ENCODE results near the gene CFAP58. TPM values are rescaled to one million over a fixed set of nuclear protein-coding genes. Genes with fewer than 3 reads are reported as not detected.

The CFAP58 gene, protein sequence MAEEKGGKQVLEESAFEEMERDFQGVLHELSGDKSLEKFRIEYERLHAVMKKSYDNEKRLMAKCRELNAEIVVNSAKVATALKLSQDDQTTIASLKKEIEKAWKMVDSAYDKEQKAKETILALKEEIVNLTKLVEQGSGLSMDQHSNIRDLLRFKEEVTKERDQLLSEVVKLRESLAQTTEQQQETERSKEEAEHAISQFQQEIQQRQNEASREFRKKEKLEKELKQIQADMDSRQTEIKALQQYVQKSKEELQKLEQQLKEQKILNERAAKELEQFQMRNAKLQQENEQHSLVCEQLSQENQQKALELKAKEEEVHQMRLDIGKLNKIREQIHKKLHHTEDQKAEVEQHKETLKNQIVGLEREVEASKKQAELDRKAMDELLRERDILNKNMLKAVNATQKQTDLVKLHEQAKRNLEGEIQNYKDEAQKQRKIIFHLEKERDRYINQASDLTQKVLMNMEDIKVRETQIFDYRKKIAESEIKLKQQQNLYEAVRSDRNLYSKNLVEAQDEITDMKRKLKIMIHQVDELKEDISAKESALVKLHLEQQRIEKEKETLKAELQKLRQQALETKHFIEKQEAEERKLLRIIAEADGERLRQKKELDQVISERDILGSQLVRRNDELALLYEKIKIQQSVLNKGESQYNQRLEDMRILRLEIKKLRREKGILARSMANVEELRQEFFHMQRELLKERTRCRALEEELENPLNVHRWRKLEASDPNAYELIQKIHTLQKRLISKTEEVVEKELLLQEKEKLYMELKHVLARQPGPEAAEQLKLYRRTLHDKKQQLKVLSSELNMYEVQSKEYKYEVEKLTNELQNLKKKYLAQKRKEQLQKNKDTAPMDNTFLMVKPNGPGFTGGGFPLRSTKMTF
- 1.2 TPM for total RNA-seq

DNA sequence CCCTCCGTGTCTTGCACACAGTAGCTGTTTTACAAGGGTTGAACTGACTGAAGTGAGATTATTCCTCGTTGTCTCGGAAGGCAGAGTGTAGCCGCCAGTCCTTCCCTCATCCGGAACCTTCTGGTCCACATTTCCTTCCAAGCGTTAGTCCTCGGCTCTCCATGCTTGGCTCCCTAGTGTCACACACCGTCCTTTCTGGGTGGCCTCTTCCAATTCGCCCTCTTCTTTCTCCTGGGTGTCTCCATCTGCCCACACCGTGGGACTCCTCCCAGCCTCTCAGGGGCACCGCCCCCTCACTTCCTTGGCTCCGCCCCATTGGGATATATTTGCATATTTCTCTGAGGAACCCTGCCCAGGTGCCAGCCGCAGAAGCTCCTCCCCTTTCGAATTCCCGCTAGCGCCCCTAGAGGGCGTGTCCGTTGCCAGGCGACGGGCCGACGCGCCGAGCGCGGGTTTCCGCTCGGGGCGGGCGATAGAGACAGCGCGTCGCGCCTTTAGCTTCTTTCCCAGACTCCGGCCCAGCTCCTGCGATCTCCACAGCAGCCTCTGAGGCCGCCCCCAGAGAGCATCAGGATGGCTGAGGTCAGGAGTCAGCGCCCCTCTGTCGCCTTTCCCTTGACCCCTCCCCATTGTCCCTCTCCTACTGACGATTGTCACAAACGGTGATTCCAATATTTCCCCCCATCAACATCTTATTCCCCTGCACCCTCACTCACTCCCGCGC, at the start of gene CFAP58:
Gene CFAP58, plus strand, starts transcription at position 509 of the 724 bp plus-strand sequence. Its CDS starts 65 bp downstream, at position 574.
- FAIRE-seq (no peak), DNase-seq (ENCODE audit: low spot score in 2 of 2) (peak; percentile 58 to 75)

DNA sequence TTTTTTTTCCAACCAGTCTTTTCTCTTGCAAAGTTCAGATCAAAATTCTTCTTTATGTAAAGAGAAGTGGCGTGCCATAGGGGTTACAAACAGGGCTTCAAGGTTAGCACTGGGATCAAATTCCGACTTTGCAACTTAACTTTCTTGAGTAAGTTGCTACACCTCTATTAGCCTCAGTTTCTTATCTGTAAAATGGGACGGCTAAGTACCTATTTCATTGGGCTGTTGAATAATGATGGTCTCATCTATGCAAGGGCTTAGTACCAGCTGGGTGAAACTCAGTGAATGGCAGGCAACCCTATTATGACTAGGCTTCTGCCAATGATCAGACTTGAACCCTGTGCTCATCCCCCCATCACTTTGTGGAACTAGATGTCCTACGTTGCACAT, 49.3 kb upstream of the CFAP58 start:
- DNase-seq (ENCODE audit: low spot score in 2 of 2), result no peak
- FAIRE-seq, result no peak

DNA sequence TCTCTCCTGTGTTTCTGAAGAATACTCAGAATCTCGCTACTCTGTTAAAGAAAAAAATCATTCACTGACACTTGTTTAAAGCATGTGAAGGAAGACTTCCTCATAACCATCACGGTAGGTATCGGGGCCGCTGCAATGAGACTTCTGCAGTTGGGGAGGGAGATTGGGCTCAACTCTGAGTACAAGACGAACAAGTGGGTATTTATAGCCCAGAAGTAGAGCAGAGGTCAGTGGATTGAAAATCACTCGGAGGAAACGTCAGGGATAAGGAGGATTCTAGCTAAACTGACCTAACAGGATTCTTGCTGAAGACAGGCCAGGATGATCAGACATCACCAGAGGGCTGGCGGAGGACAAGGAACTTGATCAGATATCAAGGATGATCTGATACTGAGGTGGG, 48.7 kb upstream of the CFAP58 start:
- FAIRE-seq, result no peak

DNA sequence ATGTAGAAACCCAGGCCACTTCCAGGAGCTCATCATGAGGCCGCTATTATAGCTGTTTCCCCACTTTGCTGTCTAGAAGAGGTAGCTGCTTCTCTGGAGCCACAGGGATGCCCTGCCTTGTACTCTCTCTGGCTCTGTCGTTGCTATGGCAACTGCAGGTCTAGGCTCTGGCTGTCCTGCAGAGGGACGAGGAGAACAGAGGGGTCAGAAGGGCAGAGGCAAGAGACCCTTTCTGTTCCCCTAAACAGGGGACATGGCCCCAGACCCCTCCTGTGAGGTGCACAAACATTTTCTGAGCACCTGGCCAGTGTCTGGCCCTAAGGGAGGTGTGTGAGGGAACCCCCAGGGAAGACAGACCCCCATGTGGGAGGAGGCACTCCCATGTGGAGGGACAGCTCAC, 46.7 kb upstream of the CFAP58 start:
- DNase-seq (ENCODE audit: low spot score in 2 of 2), result no peak
- FAIRE-seq, result no peak

More for the DNA sequence above, 48.7 kb upstream of the CFAP58 start:
- DNase-seq (ENCODE audit: low spot score in 2 of 2), result no peak

DNA sequence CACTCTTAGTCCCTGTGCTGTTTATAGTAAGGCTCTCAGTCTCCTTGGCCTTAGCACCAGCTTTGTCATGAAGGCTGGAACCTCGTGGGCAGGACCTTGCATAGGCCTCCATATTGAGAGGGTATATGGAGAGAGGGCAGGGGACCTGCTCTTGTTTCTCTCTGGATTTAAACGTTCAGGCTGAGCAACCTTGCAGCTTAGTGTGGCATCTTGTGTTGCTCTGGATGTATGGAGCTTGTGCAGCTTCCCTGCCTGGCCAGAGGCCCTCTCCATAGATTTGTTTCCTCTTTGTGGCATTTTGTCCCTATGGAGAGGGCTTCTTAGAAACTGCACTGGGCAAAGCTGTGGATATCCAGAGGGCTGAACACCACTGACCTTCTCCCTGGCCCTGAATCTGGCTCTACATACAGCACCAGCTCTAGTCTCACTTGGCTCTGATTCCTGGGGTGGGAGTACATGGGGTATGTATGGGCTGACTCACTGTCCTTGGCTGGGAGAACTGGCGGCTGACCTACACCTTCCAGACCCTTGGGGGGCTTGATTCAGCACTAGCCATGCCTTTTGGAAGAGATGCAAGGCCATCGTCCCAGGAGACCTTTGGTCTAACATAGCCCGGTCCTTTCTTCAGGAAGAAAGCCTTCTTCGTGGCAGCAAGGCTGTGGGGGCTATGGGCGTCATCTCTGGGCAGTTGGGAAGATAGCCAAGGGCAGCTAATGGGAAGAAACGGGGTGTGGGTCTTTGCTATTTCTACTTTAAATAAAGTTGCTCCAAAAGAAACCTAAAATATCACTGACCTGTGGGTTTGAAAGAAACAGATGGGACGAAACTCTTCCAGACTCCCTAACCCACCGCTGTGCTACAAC, 45.8 kb upstream of the CFAP58 start:
- DNase-seq (ENCODE audit: low spot score in 2 of 2) (no peak), FAIRE-seq (no peak)

DNA sequence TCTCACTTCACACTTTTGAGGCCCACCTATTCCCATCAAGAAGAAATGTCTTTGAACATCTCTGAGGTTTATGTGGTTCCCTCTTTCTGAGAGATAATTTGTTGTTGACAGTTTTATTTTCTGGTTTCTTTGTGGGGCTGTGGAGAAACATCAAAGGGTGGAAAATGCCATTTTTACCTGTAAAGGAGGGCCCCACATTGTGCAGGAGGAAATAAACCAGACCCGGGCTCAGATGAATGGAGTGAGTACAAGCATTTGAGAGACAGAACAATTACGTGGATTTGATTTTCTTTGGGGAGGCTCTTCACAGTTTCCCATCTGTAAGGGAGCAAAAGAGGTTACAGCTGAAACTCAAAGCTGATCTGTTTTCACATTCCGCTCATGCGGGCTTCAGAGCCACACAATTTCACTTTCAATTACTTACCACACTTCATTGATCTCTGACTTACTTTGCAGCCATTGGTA, 45.2 kb upstream of the CFAP58 start:
- DNase-seq (ENCODE audit: low spot score in 2 of 2), result no peak
- no peak for FAIRE-seq

DNA sequence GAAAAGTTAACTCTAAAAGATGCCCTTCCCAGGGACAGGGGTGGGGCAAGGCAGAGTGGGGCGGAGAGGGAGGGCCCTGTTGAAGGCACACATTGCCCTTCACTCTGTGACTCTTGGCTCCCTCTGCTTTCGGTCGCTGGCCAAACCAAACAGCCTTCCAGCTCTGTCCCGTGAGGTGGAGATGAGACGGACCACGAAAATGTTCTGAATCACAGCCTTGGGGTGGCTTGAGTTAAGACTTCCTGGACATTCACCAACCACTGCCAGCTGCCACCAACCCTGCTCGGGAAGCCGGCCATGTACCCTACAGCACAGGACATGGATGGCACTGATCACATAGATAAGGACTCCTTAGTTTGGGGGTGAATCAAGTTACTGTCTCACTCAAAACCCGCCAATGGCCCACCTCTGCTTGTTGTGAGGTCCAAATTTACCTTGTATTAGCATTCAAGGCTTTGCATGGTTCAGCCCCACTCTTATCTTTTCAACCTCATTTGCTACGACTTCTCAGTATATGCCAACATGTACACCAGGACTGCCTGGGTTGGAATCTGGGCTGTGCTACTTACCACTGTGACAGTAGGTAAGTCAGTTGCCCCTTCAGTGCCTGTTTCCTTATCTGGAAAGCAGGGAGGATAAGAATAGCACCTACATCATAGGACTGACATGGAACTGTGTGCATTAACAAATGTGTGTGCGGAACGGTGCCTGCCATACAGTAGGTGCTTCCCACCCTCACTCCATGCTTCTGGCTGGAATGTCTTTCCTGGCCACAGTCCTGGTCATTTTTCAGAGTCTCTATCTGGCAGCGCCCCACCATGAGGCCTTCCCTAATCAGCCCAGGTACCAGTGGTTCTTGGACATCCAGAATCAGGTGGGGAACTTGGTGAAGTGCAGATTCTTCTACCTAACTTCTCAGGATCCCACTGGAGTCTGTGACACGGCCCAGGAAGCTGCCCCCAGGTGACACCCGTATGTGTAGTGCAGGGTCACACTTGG, 43.4 kb upstream of the CFAP58 start:
- FAIRE-seq (no peak), DNase-seq (ENCODE audit: low spot score in 2 of 2) (no peak)

DNA sequence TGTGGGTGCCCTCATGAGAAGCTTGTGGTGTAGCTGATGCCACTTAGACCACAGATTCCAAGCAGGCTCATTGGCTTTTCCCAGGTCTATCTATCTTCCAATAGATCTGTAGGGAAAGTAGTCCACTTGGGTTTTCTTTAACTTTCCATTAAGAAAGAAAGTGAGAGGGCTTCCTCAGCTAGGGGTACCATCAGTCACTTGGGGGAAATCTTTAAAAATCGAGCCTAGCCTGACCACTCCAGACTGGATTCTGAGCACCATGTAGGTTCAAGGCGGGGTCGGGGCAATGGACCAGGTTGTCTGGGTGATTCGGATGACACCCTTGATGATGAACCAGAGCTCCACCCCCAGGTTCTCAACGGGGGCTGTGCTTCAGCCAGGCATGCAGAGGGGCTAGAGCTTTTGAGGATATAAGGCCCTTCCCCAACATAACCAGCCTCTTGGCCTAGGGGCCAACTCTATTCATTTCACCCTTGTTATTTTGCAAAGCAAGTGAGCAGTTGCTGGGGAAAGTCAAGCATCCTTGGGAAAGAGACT, 42.4 kb upstream of the CFAP58 start:
- FAIRE-seq (no peak), DNase-seq (ENCODE audit: low spot score in 2 of 2) (no peak)

DNA sequence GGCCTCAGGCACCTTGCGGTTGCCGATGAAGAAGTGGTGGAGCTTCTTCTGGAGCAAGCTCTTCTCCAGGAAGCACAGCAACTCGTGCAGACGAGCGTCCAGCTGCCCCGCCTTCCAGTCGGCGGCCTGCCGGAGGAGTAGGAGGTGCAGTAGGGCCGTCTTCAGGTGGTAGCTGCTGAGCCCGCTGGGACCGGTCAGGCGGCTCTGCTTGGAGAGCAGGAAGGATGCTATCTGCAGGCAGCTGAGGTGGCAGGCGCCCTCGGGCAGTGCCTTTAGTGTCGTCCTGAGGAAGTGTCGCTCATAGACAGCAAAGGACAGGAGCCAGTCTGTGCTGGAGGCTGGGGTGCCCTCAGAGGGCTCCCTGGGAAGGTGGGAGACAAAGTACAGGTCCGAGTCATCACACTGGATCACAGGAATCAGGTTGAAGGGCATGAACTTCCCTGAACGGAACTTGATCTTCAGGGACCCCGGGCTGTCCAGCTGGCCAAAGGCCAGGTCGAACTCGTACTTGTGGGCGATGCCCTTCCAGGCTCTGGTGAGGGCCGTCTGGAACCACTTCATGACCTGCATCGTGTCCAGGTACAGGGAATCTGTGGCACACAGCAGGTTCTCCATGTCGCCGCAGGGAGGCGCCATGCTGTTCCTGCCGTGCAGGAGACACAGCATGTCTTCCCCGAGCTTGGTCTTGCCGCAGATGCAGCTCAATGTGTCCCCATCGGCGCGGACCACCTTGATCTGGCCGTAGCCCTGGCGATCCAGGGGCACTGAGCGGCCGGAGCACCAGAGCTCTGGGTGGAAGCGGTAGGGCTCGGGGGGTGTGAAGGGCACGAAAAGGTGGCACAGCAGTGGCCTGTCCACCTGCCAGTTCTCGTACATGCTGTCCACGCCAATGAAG, 38.8 kb upstream of the CFAP58 start:
- DNase-seq (ENCODE audit: low spot score in 2 of 2) (no peak), FAIRE-seq (no peak)

DNA sequence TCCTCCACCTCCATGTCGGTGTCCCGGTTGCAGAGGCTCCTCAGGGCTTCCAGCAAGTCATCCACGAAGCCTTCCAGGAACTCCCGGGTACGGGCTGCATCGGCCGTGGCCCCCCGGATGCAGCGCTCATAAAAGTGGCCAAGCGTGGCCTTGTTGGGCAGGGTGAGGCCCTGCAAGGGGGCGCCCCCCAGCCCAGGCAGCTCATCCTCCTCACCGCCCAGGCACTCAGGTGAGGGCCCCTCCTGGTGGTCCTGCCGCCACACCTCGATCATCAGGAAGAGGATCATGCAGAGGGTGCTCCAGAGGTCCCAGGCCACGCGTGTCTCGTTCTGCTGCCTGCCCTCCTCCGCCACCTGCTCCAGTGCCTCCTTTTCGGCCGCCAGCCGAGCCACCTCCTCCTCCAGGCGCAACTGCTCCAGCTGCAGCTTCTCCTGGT, 38.1 kb upstream of the CFAP58 start:
- DNase-seq (ENCODE audit: low spot score in 2 of 2), result no peak

DNA sequence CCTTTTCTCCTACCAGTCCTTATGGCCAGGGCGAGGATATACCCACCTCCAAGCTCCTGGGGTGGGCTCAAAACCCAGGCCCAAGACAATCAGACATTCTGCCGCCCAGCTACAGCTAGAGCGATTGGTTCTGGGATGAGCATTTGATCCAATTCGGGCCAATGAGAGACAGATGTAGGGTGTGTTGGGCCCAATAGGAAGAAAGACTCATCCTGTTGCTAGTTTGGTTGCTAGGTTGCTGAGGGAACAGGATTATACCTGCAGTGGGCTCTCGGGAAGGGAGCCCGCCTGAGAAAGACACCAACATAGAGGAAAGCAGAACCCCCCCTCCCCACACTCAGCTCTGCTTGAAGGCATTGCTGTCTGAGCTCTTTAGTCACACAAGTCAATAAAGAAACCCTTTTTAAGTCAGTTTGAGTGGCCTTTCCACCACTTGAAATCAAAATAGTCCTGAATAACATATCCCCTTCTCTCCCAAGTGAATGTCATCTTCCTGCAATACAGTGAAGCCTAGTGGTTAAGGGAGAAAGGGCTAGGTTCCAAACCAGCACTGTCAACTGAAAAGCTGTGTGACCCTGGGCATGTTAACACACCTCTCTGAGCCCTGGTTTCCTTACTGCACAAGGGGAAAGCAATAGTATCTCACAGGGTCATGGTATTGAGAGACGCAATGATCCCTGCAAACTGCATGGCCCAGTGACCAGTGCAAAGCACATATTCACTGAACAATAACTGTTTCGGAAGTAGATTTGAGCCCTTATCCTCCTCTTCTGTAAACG, 37.1 kb upstream of the CFAP58 start:
- FAIRE-seq, result no peak
- no peak for DNase-seq (ENCODE audit: low spot score in 2 of 2)

More for the DNA sequence above, 38.1 kb upstream of the CFAP58 start:
- FAIRE-seq, result no peak

DNA sequence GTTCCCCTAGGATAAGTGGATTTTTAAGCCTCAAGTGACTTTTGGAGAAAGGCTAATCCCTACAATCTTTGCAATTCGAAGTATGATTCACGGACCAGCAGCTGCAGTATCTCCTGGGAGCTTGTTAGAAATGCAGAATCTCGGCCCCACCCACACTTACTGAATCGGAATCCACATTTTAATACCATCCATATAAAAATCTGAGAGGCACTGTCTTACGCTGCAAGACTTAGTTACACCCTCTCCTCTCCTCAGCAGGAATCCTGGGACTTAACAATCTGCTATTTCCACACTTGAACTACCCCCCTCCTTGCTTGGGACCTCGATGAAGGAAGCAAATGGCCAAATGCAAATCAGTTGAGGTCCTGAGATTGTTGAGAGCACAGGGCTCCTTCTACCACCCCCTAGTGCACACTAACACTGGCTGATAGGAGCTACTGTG, 36.3 kb upstream of the CFAP58 start:
- no peak for FAIRE-seq

DNA sequence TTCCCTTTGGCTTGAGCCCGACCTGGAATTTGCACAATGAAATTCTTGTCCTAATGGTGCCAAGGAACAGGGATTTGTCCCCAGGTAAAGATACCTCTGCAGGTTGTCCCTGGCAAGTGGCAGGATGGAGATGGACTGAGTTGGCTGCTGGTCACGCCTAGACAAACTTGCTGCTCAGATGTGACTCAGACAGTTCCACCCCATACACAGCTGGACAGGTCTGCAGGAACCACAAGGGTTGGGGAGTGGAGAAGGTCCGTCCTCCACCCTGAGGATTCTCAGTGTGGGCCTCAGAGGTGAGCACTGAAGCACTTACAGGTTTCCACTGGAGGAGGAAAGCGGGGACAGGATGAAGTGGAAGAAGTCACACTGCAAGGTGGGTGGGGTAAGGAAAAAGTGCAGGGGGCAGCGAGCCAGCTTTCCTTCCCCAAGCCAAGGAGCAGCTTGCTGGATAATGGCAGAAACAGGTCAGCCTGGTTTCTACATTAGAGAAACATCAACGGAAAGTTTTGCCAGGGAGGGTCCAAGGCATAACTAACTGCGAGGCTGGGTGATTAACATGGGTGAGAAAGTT, 35.8 kb upstream of the CFAP58 start:
- no peak for FAIRE-seq

More for the DNA sequence above, 36.3 kb upstream of the CFAP58 start:
- no peak for DNase-seq (ENCODE audit: low spot score in 2 of 2)

DNA sequence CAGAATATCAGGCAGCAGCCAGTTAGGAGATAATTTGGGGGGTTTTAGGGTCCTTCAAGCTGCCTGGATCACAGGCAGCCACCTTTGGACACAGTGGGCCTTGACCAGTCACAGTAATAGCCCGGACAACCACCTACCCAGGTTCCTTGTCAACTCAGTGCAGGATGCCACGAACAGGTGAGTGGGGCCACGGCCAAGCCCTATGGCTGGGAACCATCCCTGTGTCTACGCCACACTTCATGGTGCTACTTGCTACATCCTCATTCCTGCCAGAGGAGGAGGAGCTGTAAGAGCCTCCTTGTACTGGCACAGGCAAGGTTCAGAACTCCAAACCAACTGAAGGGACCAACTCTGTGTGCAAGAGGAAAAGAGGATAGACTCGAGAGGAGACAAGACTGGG, 35.3 kb upstream of the CFAP58 start:
- DNase-seq (ENCODE audit: low spot score in 2 of 2), result no peak
- FAIRE-seq, result no peak

More for the DNA sequence above, 35.8 kb upstream of the CFAP58 start:
- no peak for DNase-seq (ENCODE audit: low spot score in 2 of 2)

DNA sequence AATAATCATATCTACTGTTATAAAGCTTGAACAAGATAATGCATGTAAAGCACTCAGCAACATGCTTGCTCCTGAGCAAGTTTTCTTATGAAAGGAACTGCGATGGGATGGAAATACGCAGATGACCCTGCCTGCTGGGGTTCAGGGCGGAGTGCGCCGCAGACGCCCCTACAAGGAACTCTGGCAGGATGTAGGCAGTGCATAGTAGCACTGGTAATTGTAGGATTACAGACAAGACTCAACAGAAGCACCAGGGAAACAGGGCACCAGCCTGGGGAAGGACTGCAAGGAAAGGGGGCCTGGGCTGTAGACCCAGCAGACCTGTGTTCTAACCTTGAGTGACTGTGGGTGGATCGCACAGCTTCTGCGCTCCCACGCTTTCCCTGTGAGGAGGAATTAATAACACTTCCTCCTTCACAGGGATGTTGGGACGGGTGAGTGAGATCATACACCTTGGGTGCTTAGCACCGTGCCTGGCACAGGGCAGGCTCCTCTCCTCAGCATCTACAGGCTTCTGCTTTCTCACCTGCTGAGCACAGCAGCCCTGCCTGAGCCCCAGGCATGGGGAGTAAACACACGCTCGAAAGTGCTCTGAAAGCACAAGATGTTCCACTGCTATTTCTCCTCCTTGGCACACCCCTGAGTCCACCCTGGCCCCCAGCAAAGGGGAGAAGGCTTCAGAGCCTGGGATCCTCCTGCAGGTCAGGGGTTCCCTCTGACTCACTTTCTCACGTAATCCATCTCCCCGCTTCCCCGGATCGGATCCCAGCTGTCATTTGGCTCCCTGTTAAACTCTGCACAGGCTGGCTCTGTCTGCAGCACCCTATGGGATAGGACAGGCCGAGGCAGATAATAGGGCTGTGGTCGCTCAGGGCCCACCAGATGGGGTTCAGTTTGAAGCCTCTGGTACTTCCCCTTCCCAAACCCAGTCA, 34.6 kb upstream of the CFAP58 start:
- FAIRE-seq (no peak), DNase-seq (ENCODE audit: low spot score in 2 of 2) (no peak)
